Suprapubic skin (tissue), 4 donors: Measurements from ENCODE around the gene TSPAN15. TPM values are rescaled to one million over a fixed set of nuclear protein-coding genes. Genes with fewer than 3 reads are reported as not detected.

Experiments used
- DNase-seq, 2 donors: peaks; one replicate each; pipeline ENCODE4 v3.0.0-alpha.2; 2019; ENCODE audit warnings: low spot score in 2 of 2
- H3K27ac ChIP-seq: fragments of 200-600 bp; sonication (generic); one replicate; pipeline ENCODE4 v1.5.1; 2019
- H3K27me3 ChIP-seq: fragments of 200-600 bp; sonication (generic); one replicate; pipeline ENCODE4 v1.5.1; 2019
- H3K36me3 ChIP-seq: fragments of 200-600 bp; sonication (generic); one replicate; pipeline ENCODE4 v1.5.1; 2019
- H3K4me1 ChIP-seq: fragments of 200-600 bp; sonication (generic); one replicate; pipeline ENCODE4 v1.5.1; 2019
- H3K4me3 ChIP-seq: fragments of 200-600 bp; sonication (generic); one replicate; pipeline ENCODE4 v1.5.1; 2019; ENCODE audit warnings: mild to moderate bottlenecking
- H3K9me3 ChIP-seq: fragments of 200-600 bp; sonication (generic); one replicate; pipeline ENCODE4 v1.5.1; 2019
- EP300 ChIP-seq: sonication (generic); formaldehyde crosslinking; IDR thresholded peaks from one replicate; pipeline ENCODE4 v1.6.1; 2017; ENCODE audit warnings: antibody characterized with exemption
- POLR2A ChIP-seq, 2 donors: fragments of 450-650 bp; IDR thresholded peaks; one replicate each; pipeline ENCODE4 v1.6.1; 2017; ENCODE audit warnings: antibody characterized with exemption in 2 of 2, mild to moderate bottlenecking in 2 of 2, moderate library complexity in 2 of 2
- POLR2AphosphoS5 ChIP-seq, 3 donors: sonication (generic); formaldehyde crosslinking; IDR thresholded peaks; one replicate each; pipeline ENCODE4 v1.6.1; 2017; ENCODE audit warnings: antibody characterized with exemption in 3 of 3
- WGBS: methylation state at CpG from one replicate; pipeline ENCODE4 v1.1.5; 2018; 5-methylcytosine and 5-hydroxymethylcytosine counted together
- total RNA-seq, 4 donors: library from RNA; depleted of rRNA; stranded (reverse); fragments of >200 nt; gene quantifications; one replicate each; pipeline ENCODE4 v1.1.0, GENCODE V29; 2016
- TF ChIP-seq, protein P1 (sequence below), 2 donors: fragments of 200-600 bp in 1 of 2; fragments of 450-650 bp in 1 of 2; sonication (generic) in 1 of 2; IDR thresholded peaks; one replicate each; pipeline ENCODE4 v1.5.1; 2016 to 2019; ENCODE audit warnings: antibody characterized with exemption in 2 of 2, mild to moderate bottlenecking in 1 of 2, moderate library complexity in 1 of 2

Gene TSPAN15
- total RNA-seq, 4 donors from 2014 or later, result 4.0 to 18.1 (median 11.7) TPM

- peaks cover 3% of the 10 kb centered on the region for H3K4me1 ChIP-seq
- no peak for TF ChIP-seq POLR2A (IDR thresholded peaks at IDR 0.05)
- no peak for TF ChIP-seq EP300
- no peak for TF ChIP-seq POLR2AphosphoS5 (IDR thresholded peaks at IDR 0.05)
- TF ChIP-seq, protein P1, sequence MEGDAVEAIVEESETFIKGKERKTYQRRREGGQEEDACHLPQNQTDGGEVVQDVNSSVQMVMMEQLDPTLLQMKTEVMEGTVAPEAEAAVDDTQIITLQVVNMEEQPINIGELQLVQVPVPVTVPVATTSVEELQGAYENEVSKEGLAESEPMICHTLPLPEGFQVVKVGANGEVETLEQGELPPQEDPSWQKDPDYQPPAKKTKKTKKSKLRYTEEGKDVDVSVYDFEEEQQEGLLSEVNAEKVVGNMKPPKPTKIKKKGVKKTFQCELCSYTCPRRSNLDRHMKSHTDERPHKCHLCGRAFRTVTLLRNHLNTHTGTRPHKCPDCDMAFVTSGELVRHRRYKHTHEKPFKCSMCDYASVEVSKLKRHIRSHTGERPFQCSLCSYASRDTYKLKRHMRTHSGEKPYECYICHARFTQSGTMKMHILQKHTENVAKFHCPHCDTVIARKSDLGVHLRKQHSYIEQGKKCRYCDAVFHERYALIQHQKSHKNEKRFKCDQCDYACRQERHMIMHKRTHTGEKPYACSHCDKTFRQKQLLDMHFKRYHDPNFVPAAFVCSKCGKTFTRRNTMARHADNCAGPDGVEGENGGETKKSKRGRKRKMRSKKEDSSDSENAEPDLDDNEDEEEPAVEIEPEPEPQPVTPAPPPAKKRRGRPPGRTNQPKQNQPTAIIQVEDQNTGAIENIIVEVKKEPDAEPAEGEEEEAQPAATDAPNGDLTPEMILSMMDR (IDR thresholded peaks at IDR 0.05), result no peak
- H3K27me3 ChIP-seq, result no peaks in the 10 kb centered on the region
- H3K27ac ChIP-seq, result no peak overlapping the region
- no peak overlapping the region for H3K4me3 ChIP-seq
- no peaks in the 10 kb centered on the region for H3K9me3 ChIP-seq
- peak in 1 of 2 donors; percentile 55 for DNase-seq
- 90% methylated on average over 11 of the region's 11 CpGs for WGBS
- H3K36me3 ChIP-seq, result no peaks in the 10 kb centered on the region
Measured at GRCh38 chr10:69419744-69420126, 31.5 kb upstream of the TSPAN15 start.

GRCh38 chr10:69421611-69422308 is 29.5 kb upstream of the TSPAN15 start:
- Histone ChIP-seq H3K4me3 (no peak overlapping the region), H3K4me1 (peaks cover 6% of the 10 kb centered on the region), H3K9me3 (no peaks in the 10 kb centered on the region), H3K27me3 (no peaks in the 10 kb centered on the region), H3K36me3 (no peaks in the 10 kb centered on the region), H3K27ac (no peak overlapping the region)
- peak in 1 of 2 donors; percentile 40 for DNase-seq
- no peak for TF ChIP-seq POLR2AphosphoS5 (IDR thresholded peaks at IDR 0.05)
- TF ChIP-seq EP300, result no peak
- no peak for TF ChIP-seq POLR2A (IDR thresholded peaks at IDR 0.05)
- TF ChIP-seq, protein P1 (IDR thresholded peaks at IDR 0.05), result no peak
- WGBS, result 76% methylated on average over 10 of the region's 13 CpGs

DNA sequence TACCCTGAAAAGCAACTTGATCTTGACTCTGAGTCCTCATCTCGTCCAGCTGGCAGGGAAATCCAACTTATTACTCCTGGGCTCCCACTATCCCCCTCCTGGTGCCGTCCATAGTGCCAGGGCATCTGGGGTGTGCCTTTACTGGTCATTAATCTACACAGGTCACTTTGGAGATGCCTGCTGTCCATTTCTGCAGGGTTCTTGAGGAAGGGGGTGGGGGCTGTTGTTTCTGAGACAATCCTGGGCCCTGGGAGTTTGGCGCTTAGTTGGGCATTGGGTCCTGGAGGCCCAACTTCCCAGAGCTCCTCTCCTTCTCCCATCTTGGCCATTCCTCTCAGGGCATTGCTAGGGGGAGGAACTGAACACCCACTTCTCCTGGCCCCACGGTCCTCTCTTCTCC is 28.6 kb upstream of the TSPAN15 start:
- Histone ChIP-seq H3K36me3 (no peaks in the 10 kb centered on the region), H3K27me3 (no peaks in the 10 kb centered on the region), H3K4me1 (peaks cover 6% of the 10 kb centered on the region), H3K4me3 (no peak overlapping the region), H3K27ac (no peak overlapping the region), H3K9me3 (no peaks in the 10 kb centered on the region)
- WGBS, result 87% methylated on average over 4 of the region's 4 CpGs
- no peak for DNase-seq
- TF ChIP-seq EP300 (no peak), POLR2AphosphoS5 (IDR thresholded peaks at IDR 0.05) (no peak)

GRCh38 chr10:69425041-69425440 is 26.2 kb upstream of the TSPAN15 start:
- DNase-seq, result no peak
- WGBS, result 96% methylated on average over 2 of the region's 2 CpGs
- Histone ChIP-seq H3K27me3 (no peaks in the 10 kb centered on the region), H3K4me1 (peaks cover 6% of the 10 kb centered on the region), H3K9me3 (no peaks in the 10 kb centered on the region), H3K36me3 (no peaks in the 10 kb centered on the region), H3K27ac (no peak overlapping the region), H3K4me3 (no peak overlapping the region)
- TF ChIP-seq, protein P1 (IDR thresholded peaks at IDR 0.05), result no peak
- TF ChIP-seq POLR2AphosphoS5 (IDR thresholded peaks at IDR 0.05), result no peak
- no peak for TF ChIP-seq EP300
- no peak for TF ChIP-seq POLR2A (IDR thresholded peaks at IDR 0.05)

DNA sequence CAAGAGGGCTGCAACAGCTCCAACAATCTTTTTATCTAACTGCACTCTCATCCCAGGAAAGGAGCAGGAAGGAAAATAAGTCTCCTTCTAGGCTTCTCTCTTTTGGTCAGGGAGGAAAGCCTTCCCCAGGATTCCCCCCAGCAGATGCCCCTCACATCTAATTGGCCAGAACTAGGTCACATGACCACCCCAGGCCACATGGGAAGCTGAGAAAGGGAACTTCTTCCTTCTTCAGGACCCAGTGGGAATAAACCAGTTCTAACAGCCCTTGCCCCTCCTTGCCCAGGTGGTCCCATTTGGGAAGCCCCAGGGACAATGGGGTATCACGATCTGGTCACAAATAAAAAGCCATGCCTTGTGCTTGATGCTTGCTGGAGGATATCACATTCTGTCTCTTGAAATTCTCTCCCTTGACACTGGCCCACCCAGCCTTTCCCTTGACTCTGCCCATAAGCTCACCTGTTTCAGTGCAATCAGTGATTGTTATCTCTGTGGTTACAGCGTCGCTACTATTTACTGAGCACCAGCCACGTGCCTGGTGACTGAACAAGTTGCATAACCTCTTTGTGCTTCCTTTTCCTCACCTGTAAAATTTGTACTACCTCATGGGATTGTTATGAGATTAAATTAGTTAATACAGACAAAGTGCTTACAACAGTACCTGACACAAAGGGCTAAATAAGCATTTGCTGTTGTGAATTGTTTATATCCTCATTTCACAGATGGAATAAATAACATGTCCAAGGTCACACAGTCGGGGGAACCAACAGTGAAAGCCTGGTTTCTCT is 25.6 kb upstream of the TSPAN15 start:
- TF ChIP-seq EP300 (no peak), POLR2A (IDR thresholded peaks at IDR 0.05) (no peak)
- TF ChIP-seq, protein P1 (IDR thresholded peaks at IDR 0.05), result no peak
- peaks cover 6% of the 10 kb centered on the region for H3K4me1 ChIP-seq
- no peaks in the 10 kb centered on the region for H3K36me3 ChIP-seq
- H3K27ac ChIP-seq, result no peak overlapping the region
- peak in 1 of 2 donors; percentile 37 for DNase-seq
- WGBS, result 55% methylated on average over 5 of the region's 5 CpGs
- H3K27me3 ChIP-seq, result no peaks in the 10 kb centered on the region
- H3K4me3 ChIP-seq, result no peak overlapping the region
- H3K9me3 ChIP-seq, result no peaks in the 10 kb centered on the region
